ENCODE measurements around the gene ZBED3.

Gene ZBED3

DNA sequence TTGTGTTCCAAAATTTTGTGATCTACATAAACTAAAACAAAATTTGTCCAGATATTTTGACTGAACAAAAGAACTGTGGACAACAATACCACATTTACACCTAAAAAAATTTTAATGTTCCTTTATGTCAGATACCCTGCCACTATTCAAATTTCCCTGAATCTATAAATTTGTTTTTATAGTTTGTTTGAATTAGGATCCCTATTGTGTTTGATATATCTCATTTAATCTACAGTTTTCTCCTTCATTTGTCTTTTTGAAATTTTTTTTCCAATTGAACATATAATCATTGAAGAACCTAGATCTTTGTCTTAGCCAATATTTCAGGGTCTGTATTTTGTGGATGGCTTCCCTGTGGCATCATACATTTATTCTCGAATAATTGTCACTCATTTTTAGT is 51.1 kb downstream of the ZBED3 start:
- no peak overlapping the region for H3K4me3 ChIP-seq (ENCODE audit: low read depth in 1 of 2, low read length in 2 of 2)
- H2AFZ ChIP-seq (ENCODE audit: low read depth, low read length), result no peak overlapping the region
- peaks cover 57% of the 10 kb centered on the region for H3K36me3 ChIP-seq (ENCODE audit: insufficient read depth, low read length)
- peaks cover 3% of the 10 kb centered on the region for H3K9me3 ChIP-seq (ENCODE audit: insufficient read depth, low read length, severe bottlenecking)
- no peak overlapping the region for H3K27ac ChIP-seq (ENCODE audit: low read length)
- H3K4me1 ChIP-seq (ENCODE audit: insufficient read depth, low read length), result peaks cover 28% of the 10 kb centered on the region
- no peak overlapping the region for H3K4me2 ChIP-seq (ENCODE audit: insufficient read depth, low read length)
- no peaks in the 10 kb centered on the region for H3K27me3 ChIP-seq (ENCODE audit: insufficient read depth, low read length, poor library complexity)
- H3K79me2 ChIP-seq (ENCODE audit: insufficient read depth, low read length), result peaks cover 14% of the 10 kb centered on the region
- TF ChIP-seq EZH2 (IDR thresholded peaks at IDR 0.05; ENCODE audit: borderline replicate concordance, low read depth, low read length, severe bottlenecking) (no peak), CTCF (IDR thresholded peaks at IDR 0.05; ENCODE audit: borderline replicate concordance, extremely low read depth, low read length, poor library complexity, severe bottlenecking) (no peak)
- no peaks in the 10 kb centered on the region for H4K20me1 ChIP-seq (ENCODE audit: insufficient read depth, low read length)
- no peak overlapping the region for H3K9ac ChIP-seq (ENCODE audit: low read depth, low read length)
- no peak for DNase-seq
- ATAC-seq (ENCODE audit: insufficient read depth, low read depth), result no peak

DNA sequence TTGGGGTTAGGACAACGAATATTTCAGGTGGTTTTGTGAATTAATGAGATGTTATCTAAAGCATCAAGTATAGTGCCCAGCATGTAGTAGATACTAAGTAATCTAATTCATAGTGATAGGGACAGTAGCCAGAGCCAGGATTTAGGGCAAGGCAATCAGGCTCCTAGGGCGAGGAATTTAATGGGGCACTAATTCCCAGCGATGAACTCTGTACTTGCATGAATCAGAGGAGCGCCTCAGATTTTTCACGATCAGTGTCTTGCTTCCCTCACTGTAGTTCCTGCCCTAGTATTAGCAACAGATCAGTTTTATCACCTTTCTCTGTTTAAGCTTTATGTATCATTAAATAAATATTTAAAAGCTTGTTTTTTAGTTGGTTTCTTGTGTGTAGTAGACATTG is 53.7 kb downstream of the ZBED3 start:
- ATAC-seq (ENCODE audit: insufficient read depth, low read depth) (no peak), DNase-seq (no peak)
- peak overlapping the region; percentile 34; the same call in 1 of the 2 replicates for H3K4me2 ChIP-seq (ENCODE audit: insufficient read depth, low read length)
- TF ChIP-seq CTCF (IDR thresholded peaks at IDR 0.05; ENCODE audit: borderline replicate concordance, extremely low read depth, low read length, poor library complexity, severe bottlenecking) (no peak), EZH2 (IDR thresholded peaks at IDR 0.05; ENCODE audit: borderline replicate concordance, low read depth, low read length, severe bottlenecking) (no peak)
- no peaks in the 10 kb centered on the region for H4K20me1 ChIP-seq (ENCODE audit: insufficient read depth, low read length)
- H3K9ac ChIP-seq (ENCODE audit: low read depth, low read length), result no peak overlapping the region
- peaks cover 38% of the 10 kb centered on the region for H3K4me1 ChIP-seq (ENCODE audit: insufficient read depth, low read length)
- no peaks in the 10 kb centered on the region for H3K27me3 ChIP-seq (ENCODE audit: insufficient read depth, low read length, poor library complexity)
- H3K79me2 ChIP-seq (ENCODE audit: insufficient read depth, low read length), result peaks cover 28% of the 10 kb centered on the region
- peaks cover 42% of the 10 kb centered on the region for H3K36me3 ChIP-seq (ENCODE audit: insufficient read depth, low read length)
- no peak overlapping the region for H3K27ac ChIP-seq (ENCODE audit: low read length)
- peaks cover 14% of the 10 kb centered on the region for H3K9me3 ChIP-seq (ENCODE audit: insufficient read depth, low read length, severe bottlenecking)
- no peak overlapping the region for H2AFZ ChIP-seq (ENCODE audit: low read depth, low read length)
- H3K4me3 ChIP-seq (ENCODE audit: low read depth in 1 of 2, low read length in 2 of 2), result no peak overlapping the region

- Histone ChIP-seq H3K4me2 (ENCODE audit: insufficient read depth, low read length) (peak overlapping the region; percentile 34; the same call in 1 of the 2 replicates), H4K20me1 (ENCODE audit: insufficient read depth, low read length) (no peaks in the 10 kb centered on the region), H2AFZ (ENCODE audit: low read depth, low read length) (no peak overlapping the region)
Measured at GRCh38 chr5:77032635-77033034, 54.5 kb downstream of the ZBED3 start.

More at GRCh38 chr5:77032635-77033034, 54.5 kb downstream of the ZBED3 start:
- H3K4me1 ChIP-seq (ENCODE audit: insufficient read depth, low read length), result peaks cover 38% of the 10 kb centered on the region
- ATAC-seq (ENCODE audit: insufficient read depth, low read depth), result no peak
- DNase-seq, result no peak
- H3K79me2 ChIP-seq (ENCODE audit: insufficient read depth, low read length), result peaks cover 28% of the 10 kb centered on the region
- H3K27ac ChIP-seq (ENCODE audit: low read length), result no peak overlapping the region
- H3K4me3 ChIP-seq (ENCODE audit: low read depth in 1 of 2, low read length in 2 of 2), result no peak overlapping the region
- H3K9ac ChIP-seq (ENCODE audit: low read depth, low read length), result no peak overlapping the region
- no peaks in the 10 kb centered on the region for H3K27me3 ChIP-seq (ENCODE audit: insufficient read depth, low read length, poor library complexity)
- H3K9me3 ChIP-seq (ENCODE audit: insufficient read depth, low read length, severe bottlenecking), result peaks cover 19% of the 10 kb centered on the region
- TF ChIP-seq EZH2 (IDR thresholded peaks at IDR 0.05; ENCODE audit: borderline replicate concordance, low read depth, low read length, severe bottlenecking), result no peak
- TF ChIP-seq CTCF (IDR thresholded peaks at IDR 0.05; ENCODE audit: borderline replicate concordance, extremely low read depth, low read length, poor library complexity, severe bottlenecking), result no peak
- H3K36me3 ChIP-seq (ENCODE audit: insufficient read depth, low read length), result peaks cover 36% of the 10 kb centered on the region

Data from DND-41 (cell line).